NCI-H1417 (cell line): ENCODE results near the gene PTCH2.
"Not testable (repeated sequence)": the region's sequence is repeated elsewhere in the genome, so short reads cannot be mapped to it uniquely, and the experiment has no call there.

Source experiments
- DNase-seq, 3 experiments: peaks; one replicate each; lab custom pipeline; 2025; lab: John Stamatoyannopoulos, UW

Gene PTCH2

DNA sequence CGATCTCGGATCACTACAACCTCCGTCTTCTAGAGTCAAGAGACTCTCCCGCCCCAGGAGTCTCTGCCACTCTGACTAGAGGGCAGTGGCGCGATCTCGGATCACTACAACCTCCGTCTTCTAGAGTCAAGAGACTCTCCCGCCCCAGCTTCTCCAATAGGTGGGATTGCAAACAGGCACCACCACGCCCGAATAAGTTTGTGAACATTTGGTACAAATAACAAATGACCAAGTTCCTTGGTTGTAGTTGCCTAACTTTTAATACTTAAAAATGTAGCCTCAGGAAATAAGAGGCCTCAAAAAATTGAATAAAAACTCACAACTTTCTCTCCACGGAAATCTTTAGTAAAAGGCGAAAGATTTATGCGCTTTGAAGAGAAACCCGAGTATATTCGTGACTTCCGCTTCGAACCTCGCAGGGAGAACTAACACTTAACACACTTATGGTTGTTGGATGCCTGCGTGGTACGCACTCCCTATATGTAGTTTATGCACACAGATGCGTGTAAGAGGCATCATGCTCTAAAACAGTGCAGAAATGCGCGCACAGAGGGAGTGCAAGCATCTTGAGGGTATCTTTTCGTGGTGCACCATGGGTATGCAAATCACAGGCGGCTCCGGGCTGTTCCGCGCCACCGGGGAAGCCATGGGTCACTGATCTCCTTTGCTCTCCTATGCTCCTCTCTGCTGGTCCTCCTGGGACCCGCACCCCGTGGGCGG, 23.3 kb downstream of the PTCH2 start:
- DNase-seq = peak in 1 of 3 experiments; percentile 70

DNA sequence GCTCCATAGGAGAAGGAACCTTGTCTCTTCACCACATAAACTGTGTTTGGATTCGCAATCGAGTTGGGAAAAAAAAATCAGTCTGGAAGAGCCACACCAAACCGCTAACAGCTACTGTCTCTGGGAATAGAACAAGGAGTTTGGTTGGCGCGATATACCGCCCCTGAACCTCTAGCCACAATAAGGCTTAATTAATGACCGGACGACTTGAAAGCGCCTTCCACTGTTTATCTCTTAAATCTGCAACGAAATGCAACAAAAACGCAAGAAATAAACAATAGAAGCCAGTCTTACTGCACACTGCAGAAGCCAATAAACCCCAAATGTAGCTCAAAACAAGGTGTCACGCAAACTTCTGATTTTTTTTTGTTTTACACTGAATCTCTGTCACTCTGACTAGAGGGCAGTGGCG, 23.9 kb downstream of the PTCH2 start:
- DNase-seq = no peak

DNA sequence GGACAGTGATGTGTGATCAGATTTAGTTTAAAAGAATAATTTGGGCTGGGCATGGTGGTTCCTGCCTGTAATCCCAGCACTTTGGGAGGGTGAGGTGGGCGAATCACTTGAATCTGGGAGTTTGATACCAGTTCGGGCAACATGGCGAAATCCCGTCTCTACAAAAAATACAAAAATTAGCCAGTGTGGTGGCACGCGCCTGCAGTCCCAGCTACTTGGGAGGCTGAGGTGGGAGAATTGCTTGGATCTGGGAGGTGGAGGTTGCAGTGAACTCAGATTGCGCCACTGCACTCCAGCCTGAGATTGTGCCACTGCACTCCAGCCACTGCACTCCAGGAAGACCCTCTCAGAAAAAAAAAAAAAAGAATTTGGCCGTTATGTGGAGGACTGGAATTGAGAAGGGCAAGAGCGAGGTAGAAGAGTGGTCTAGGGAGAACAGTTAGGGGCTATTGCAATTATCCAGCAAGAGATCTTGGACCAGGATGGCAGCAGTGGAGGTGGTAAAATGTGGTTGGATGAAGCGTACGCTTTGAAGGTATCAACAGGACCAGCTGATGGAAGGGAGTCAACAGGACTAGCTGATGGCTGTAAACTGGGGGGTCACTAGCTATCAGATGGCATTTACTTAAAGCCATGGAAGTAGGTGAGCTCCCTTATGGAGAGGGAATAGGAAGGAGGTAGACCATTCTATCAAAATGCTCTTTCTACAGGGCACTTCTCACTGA, 25.1 kb downstream of the PTCH2 start:
- DNase-seq = no peak

DNA sequence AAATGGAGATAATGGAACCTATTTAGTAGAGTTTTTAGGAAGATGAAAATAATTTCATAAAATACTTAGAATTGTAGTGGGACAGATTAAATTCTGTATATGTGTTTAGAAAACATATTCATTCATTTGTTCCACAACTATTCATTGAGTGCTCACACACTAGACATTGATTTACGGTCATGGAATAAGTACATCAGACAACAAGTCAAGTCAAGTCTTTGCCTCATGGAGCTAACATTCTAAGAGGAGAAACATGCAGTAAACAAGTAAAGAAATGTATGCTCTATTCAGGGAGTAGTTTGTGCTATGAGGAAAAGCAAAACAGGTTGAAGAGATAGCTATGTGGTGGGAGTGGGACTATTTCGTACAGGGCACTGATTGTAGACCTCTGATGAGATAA, 25.7 kb downstream of the PTCH2 start:
- DNase-seq = no peak

DNA sequence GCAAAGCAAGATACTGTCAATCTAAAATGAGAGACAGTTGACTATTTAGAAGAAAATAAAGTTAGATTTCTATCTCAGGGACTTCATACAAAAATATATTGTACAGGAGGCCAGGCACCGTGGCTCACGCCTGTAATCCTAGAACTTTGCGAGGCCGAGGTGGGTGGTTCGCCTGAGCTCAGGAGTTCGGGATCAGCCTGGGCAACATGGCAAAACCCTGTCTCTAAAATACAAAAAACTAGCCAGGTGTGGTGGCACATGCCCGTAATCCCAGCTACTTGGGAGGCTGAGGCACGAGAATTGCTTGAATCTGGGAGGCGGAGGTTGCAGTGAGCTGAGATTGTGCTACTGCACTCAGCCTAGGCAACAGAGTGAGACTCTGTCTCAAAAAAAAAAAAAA, 27.1 kb downstream of the PTCH2 start:
- not testable (repeated sequence) for DNase-seq

DNA sequence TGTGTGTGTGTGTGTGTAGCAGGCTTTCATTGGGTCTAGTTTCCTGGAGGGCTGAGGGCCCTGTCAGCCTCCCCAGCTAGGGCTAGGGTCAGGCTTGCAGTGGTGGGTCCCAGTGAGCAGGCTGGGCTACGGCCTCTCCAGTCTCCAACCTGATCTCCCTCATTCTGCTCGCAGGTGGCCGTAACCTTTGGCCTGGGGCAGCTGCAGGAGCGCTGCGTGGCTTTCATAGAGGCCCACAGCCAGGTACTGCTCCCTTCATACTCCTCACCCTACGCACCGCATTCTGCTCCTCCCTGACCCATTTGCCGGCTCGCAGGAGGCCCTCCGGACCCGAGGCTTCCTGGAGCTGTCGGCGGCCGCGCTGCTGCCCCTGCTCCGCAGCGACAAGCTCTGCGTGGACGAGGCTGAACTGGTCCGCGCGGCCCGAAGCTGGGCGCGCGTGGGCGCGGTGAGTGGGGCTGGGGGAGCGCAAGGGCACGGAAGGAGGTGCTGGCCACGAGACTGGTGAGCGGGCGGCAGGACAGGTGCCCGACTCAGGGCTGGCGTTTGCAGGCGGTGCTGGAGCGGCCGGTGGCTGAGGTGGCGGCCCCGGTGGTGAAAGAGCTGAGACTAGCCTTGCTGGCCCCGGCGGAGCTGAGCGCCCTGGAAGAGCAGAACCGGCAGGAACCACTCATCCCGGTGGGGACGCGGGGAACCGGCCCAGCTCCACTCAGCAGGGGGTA, 30.1 kb downstream of the PTCH2 start:
- no peak for DNase-seq

DNA sequence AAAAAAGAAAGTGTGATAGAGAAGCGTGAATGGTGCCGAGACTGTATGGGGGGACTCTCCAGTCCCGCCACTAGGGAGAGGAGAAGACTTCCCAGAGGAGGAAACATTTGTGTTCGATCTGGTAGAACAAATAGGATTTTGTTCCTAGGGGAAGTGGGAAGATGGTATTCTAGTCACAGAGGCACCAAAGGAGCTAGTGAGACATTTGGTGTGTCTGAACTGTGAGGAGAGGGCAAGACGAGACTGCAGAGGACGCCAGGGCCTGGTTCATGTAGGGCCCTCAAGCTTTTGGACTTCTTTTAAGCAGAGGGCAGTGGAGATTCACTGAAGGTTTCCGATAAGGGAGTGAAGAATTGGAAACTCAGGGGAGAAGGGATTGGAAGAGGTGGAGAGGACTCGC, 31.8 kb downstream of the PTCH2 start:
- no peak for DNase-seq

DNA sequence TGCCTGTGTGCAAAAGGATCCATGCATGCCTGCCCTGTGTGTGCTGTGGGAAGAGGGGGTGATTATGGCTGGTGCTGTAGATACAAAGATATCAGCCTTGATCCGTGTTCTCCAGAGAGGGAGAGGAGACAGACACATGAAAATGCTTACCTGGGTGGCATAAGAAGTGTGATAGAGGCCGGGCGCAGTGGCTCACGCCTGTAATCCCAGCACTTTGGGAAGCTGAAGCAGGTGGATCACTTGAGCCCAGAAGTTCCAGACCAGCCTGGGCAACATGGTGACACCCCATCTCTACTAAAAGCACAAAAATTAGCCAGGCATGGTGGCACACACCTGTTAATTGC, 32.3 kb downstream of the PTCH2 start:
- DNase-seq = not testable (repeated sequence)

DNA sequence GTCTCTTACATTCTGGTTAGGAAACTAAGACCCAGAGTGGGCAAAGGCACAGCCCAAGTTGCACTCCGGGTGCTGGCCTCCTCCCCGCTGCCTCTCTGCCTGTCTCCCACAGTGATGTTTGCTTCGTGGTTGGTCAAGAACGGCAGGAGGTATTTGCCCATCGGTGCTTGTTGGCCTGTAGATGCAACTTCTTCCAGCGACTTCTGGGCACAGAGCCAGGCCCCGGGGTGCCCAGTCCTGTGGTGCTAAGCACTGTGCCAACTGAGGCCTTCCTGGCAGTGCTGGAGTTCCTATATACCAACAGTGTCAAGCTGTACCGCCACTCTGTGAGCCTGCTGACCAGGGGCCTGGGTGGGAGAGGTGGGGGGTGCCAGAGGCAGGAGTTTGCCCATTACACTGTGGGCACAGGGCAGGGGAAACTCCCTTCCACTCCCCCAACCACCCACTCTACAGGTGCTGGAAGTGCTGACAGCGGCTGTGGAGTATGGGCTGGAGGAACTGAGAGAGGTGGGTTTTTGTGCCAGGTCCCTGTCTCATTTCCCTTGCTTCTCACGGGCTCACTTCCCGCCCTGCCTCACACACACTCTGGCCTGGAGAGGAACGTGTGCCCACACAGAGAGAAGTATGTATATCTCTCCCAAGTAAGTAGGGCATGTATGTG, 32.8 kb downstream of the PTCH2 start:
- DNase-seq = peak in 2 of 3 experiments; percentile 21 to 62

DNA sequence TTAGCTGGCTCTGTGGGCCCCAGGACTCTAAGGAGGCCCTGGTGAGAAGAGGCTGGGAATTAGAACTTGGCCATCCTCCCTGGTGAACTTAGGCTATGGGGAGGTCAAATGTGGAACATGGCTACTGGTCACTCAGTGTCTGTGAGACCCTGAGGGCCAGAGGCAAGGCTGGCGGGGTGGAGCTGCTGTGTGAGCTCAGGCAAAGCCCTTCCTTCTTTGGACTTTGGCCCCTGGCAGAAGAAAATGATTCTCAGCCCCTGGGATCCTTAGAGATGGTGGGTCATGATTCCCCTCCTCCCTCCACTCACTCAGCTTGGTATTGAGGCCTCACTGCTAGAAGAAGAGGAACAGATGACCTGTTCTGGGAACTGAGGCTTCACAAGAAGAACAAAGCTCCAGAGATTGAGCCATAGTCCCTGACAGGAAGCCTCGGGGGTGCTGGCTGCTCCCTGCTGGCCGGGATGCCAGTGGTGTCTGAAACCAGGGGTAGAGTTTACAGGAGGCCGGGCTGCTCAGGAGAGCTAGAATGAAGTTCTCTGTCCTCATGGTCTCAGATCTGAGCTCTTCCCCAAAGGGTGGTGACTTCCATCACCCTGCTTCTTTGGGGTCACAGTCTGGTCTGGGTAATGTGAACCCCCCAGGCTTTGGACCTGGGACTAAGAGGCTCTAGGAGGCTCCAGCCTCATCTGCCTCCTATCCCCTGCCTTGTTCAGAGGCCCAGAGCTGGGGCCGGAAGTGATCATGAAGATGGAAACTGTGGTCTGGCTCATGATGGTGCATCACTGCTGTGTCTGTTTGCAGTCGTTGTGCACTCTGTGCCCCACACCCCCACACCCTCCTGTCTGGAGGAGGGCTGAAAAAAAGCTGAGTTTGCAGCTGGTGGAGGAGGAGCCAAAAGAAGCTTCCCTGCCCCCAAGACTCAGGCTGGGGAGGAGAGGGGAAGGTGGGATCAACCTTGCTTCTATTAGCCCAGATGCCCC, 33.8 kb downstream of the PTCH2 start:
- DNase-seq = no peak

DNA sequence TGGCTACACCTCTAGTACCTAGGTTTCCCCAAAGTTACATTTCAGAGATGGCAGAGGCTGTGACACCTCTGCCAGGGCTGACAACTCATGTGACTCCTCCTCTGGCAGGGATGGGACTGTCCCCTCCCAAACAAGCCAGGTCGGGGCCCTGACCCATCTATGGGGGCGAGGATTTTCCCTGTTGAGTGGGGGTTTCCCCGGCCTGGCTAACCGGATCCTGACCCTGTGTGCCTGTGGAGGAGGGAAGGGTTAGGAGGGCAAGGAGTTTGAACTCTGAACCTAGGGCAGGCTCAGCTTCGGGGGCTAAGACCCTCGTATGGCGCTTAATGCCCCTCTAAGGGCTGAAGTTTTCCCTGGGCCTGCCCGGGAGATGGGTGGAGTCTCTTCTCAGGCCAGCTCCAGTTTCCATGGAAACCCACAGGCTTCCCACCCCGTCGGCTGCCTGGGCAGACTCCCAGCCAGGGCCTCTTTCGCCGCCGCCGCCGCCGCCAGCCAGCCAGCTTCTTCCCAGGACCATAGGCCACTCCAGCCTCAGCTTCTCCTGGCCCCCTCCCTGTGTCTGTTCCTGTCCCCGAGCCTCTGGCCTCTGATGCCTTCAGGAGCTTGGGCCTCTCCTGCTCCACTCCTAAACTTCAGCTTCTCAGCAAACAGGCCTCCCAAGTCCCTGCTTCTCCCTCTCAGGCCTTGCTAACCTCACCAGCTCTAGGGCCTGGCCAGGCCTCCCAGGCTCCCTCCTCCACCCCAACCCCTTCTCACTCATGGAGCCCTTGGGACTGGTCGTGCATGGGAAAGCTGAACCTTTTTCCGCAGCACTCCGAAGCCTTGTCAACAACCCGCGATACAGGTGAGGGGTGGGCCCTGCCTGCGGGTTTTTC, 34.8 kb downstream of the PTCH2 start, which contains the start of gene BTBD19:
TSS of gene BTBD19 (plus strand) at position 461 of the 875 bp plus-strand sequence. CDS start at position 759, 298 bp downstream.
- DNase-seq = no peak

DNA sequence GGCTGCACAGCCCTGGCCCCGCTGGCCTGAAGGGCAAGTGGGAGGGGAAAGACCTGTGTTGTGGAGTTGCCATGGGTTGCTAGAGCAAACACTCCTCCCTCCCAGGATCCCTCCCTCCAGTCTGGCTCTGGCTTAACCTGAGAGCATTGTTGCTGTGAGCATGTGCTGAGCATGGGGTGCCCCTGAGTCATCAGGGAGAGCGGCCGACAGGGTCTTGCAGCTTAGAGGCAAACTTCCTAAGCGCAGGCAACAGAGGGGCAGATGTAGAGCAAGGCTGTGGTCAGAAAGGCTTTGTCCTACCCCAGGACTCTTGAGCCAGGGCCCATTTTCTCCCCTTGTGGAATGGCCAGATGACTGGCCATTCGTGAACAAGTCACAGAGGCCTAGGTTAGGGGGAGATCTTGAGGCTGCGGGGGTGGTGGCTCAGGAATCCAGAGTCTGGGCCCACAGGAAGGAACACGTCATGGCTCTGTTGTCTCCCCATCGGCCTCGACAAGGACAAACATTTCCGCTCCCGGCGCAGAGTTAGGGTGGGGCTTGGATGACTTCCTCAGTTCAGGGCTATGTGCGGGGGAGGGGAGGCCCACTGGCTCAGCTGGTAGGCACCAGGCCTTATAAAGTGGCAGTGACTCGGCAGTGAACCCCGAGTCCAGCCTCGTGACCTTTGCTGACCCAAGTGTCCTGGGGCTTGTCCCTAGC, 35.5 kb downstream of the PTCH2 start:
- DNase-seq = peak in 2 of 3 experiments; percentile 68 to 80

DNA sequence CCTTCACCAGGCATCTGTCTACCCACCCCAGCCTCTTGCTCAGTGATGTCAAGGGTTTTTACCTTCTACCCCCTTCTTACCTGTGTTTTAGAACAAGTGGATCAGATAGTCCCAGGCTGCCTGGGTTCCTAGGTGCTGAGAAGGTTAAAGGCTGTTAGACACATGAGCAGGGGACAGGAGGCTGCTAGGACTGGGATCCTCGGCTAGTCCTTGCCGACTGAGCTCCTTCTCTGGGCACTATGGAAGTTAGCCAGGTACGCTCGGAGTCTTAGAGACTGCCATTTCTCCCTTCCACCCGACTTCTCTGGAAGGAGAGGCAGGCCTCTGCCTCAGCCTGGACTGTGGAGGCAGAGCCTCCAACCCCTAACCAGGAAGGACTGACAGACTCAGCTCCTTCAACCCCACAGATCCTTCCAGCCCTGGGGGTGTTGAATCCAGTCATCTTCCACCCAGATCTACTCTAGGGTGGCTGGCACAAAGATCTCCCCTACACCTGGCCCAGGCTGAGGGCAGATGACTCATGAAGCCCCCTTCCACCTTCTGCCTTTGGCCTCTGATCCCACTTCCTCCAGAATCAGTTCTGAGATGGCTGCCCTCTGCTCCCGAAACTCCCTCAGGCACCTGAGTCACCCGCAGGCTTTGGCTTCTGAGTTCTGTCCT, 36.2 kb downstream of the PTCH2 start, which contains the start of gene DYNLT4:
TSS of gene DYNLT4 (minus strand) at position 648 of the 660 bp plus-strand sequence. CDS start 683 bp downstream, outside the sequence.
- DNase-seq = no peak

DNA sequence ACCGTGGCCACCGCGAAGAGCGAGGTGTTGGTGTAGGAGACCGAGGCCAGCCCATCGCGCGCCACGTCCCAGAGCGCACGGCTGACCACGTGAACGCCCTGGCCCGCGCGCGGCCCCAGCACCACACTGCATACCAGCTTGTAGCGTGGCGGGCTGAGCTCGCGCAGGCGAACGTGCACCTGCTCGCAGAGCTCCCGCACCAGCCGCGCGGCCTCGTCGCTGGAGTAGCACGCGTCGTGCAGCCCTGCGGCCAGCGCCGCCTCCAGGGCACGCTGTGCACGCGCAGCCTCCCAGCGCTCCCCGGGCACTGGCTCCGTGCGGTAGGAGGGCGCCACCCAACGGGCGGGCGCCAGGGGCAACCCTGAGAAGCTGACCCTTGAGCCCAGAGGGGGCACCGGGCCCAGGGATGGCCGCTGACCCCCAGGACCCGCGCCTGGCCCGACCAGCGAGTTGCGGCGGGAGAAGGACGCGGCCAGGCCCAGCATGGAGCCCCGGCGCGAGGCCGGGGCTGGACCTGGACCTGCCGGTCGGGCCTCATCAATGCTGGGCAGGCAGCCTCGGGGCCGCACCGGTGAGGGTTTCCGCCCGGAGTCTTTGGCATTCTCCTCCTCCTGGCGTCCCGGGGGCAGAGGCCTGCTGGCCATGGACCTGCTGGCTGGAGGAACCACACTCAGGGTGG, 36.9 kb downstream of the PTCH2 start:
- DNase-seq = no peak

DNA sequence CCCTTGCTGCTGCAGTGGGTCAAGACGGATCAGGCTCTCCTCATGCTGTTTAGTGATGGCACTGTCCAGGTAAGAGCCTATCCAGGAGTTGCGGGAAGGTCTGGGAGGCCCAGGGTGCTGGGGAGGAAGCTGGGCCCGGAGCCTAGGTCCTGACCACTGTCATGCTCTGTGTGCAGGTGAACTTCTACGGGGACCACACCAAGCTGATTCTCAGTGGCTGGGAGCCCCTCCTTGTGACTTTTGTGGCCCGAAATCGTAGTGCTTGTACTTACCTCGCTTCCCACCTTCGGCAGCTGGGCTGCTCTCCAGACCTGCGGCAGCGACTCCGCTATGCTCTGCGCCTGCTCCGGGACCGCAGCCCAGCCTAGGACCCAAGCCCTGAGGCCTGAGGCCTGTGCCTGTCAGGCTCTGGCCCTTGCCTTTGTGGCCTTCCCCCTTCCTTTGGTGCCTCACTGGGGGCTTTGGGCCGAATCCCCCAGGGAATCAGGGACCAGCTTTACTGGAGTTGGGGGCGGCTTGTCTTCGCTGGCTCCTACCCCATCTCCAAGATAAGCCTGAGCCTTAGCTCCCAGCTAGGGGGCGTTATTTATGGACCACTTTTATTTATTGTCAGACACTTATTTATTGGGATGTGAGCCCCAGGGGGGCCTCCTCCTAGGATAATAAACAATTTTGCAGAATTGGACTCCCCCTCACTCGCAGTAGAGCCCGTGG, 37.6 kb downstream of the PTCH2 start:
- DNase-seq = no peak

DNA sequence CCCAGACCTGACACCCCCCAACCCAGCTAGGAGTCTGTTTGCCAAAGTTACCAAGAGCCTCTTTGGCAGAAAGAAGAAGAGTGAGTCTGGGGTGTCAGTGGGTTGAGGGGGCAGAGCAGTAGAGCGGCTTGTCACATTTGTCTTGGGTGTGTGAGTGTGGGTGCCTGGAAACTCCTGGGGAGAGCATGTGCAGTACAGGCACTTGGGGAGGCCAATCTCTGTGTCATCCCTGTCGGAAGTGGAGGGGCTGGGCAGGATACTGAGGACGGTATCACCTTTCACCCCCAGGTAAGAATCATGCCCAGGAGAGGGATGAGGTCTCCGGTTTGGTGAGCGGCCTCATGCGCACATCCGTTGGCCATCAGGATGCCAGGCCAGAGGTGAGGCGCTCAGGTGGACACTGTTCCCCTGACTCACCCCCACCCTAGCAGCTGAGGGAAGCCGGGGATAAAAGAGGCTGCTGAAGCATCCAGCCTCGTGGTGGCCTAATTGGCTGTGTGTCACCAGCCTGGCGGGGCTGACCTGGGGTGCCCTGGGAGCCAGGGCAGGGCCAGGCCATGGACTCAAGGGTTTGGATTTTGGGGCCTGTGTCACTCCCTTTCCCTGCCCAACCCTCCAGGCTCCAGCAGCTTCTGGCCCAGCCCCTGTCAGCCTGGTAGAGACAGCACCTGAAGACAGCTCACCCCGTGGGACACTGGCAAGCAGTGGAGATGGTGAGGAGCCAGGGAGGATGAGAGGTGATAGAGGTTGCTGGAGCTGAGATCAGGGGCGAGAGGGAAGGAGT, 39.5 kb downstream of the PTCH2 start:
- DNase-seq = no peak

DNA sequence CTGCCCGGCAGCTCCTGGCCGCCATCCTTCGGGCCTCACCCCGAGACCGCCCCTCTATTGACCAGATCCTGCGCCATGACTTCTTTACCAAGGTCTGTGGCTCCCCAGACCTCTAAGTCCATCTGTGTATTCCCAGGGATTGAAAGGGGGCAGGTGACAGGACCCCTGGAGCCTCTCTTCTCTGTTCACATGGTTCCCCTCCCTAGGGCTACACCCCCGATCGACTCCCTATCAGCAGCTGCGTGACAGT, 40.1 kb downstream of the PTCH2 start:
- DNase-seq = no peak
